GM20431 (cell line): Measurements from ENCODE around the gene COL20A1.
"Not testable (repeated sequence)": the region's sequence is repeated elsewhere in the genome, so short reads cannot be mapped to it uniquely, and the experiment has no call there.

Experiments used
- in situ Hi-C: fragments of 300-500 bp; cut with MseI, MboI; formaldehyde crosslinking; loops from one replicate; pipeline ENCODE4 v1.15.0; 2020; ENCODE audit warnings: low sequenced_read_pairs; ENCODE audit not compliant: unreplicated experiment

Gene COL20A1

GRCh38 chr20:63368151-63368550, 75.2 kb downstream of the COL20A1 start:
- in situ Hi-C loops, result no loop called here

- in situ Hi-C loops, result no loop called here
These were observed 76.1 kb downstream of the COL20A1 start for GRCh38 chr20:63369024-63369530.

GRCh38 chr20:63369724-63370617, 77.0 kb downstream of the COL20A1 start:
- in situ Hi-C loops, result no loop called here

- in situ Hi-C loops, result no loop called here
These were observed 77.7 kb downstream of the COL20A1 start for GRCh38 chr20:63370618-63371187.

GRCh38 chr20:63371291-63371865, 78.4 kb downstream of the COL20A1 start:
- in situ Hi-C loops, result no loop called here

- in situ Hi-C loops, result no loop called here
These were observed 80.2 kb downstream of the COL20A1 start for GRCh38 chr20:63372971-63373885.

- in situ Hi-C loops, result no loop called here
These were observed 81.0 kb downstream of the COL20A1 start for GRCh38 chr20:63373996-63374395.

GRCh38 chr20:63374504-63374903, 81.5 kb downstream of the COL20A1 start:
- in situ Hi-C loops, result no loop called here

- in situ Hi-C loops, result no loop called here
These were observed 82.5 kb downstream of the COL20A1 start for GRCh38 chr20:63375438-63375837.

GRCh38 chr20:63376283-63377250, 83.6 kb downstream of the COL20A1 start:
- in situ Hi-C loops, result no loop called here

- in situ Hi-C loops, result no loop called here
These were observed 84.4 kb downstream of the COL20A1 start for GRCh38 chr20:63377256-63377941.

- in situ Hi-C loops, result no loop called here
These were observed 85.0 kb downstream of the COL20A1 start for GRCh38 chr20:63377951-63378381.

- in situ Hi-C loops, result no loop called here
These were observed 85.6 kb downstream of the COL20A1 start for GRCh38 chr20:63378626-63379025.

GRCh38 chr20:63379296-63379695, 86.3 kb downstream of the COL20A1 start:
- in situ Hi-C loops, result no loop called here

- in situ Hi-C loops, result not testable (repeated sequence)
These were observed 86.9 kb downstream of the COL20A1 start for GRCh38 chr20:63379872-63380271.

- in situ Hi-C loops, result no loop called here
These were observed 87.4 kb downstream of the COL20A1 start for GRCh38 chr20:63380346-63380870.

GRCh38 chr20:63381781-63382431, 88.9 kb downstream of the COL20A1 start:
- in situ Hi-C loops, result no loop called here
